ENCODE data around the gene BMP10. TPM values are rescaled to one million over a fixed set of nuclear protein-coding genes. Genes with fewer than 3 reads are reported as not detected.

The BMP10 gene
- total RNA-seq, 1 experiment from 2014 or later, result not detected

DNA sequence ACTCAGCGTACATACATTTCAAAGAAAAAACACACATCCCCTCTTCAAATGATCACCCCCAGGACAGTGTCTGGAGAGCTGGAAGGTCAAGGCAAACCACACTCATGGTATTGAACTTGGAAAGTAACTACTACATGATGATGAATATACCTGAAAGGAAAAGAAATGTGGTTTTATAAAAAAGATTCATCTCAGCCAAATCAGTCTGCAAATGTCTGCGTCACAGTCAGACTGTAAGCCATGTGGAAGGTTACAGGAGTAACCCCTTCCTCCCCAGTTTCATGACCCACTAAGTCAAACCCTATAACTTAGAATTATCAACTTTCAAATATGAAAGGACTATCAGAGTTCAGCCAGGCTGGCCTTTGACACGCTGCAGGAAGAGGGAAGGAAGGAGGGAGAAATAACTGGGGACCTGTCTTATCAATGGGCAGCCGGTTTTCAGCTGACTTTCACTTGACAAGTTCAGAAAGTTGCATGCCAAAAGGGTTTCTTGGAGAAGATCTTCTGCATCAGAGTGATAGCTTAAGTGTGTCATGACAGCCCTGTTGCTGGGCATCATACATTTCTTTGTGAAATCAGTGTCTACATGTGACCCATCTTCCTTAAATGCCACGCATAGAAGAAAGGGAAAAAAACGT, 7.0 kb upstream of the BMP10 start:
- Histone ChIP-seq H3K14ac (ENCODE audit: insufficient read depth, low read length) (no peak overlapping the region), H3K18ac (ENCODE audit: insufficient read length, low read depth, low read length) (no peak overlapping the region), H2BK20ac (ENCODE audit: low read depth, low read length, poor library complexity, severe bottlenecking) (no peak overlapping the region), H4K91ac (ENCODE audit: insufficient read length, low read depth, low read length) (no peak overlapping the region), H2BK12ac (ENCODE audit: insufficient read length, low read depth, low read length) (no peak overlapping the region), H2AFZ (ENCODE audit: low read length) (no peak overlapping the region), H3K4ac (ENCODE audit: low read depth, low read length) (no peak overlapping the region), H3K23me2 (ENCODE audit: insufficient read length, low read depth, low read length, poor library complexity, severe bottlenecking) (no peaks in the 10 kb centered on the region), H4K5ac (ENCODE audit: insufficient read length, low read depth, low read length) (no peak overlapping the region), H3K27ac (ENCODE audit: insufficient read length, low read depth, low read length) (no peak overlapping the region), H4K8ac (replicated peaks; ENCODE audit: insufficient read length, low read depth, low read length) (no peak overlapping the region), H3K4me1 (ENCODE audit: insufficient read depth, low read length) (no peaks in the 10 kb centered on the region), H2BK15ac (ENCODE audit: low read depth, low read length) (no peak overlapping the region), H3K4me2 (ENCODE audit: insufficient read depth, insufficient read length, low read length) (no peak overlapping the region), H3K79me1 (ENCODE audit: insufficient read depth, low read depth, low read length, poor library complexity, severe bottlenecking) (no peaks in the 10 kb centered on the region), H3K56ac (ENCODE audit: insufficient read length, low read depth, low read length) (no peak overlapping the region), H3K79me2 (ENCODE audit: insufficient read depth, low read length) (no peaks in the 10 kb centered on the region), H2BK120ac (ENCODE audit: low read depth, low read length, poor library complexity, severe bottlenecking) (no peak overlapping the region), H3K9me3 (ENCODE audit: control insufficient read depth, low read depth, low read length) (no peaks in the 10 kb centered on the region), H2AK5ac (ENCODE audit: insufficient read length, low read length) (no peak overlapping the region), H2BK5ac (ENCODE audit: insufficient read length, low read length) (no peak overlapping the region), H3K9ac (ENCODE audit: extremely low read depth, insufficient read length, low read length) (no peak overlapping the region), H4K20me1 (ENCODE audit: control insufficient read depth, insufficient read depth, insufficient read length) (no peaks in the 10 kb centered on the region), H3K27me3 (ENCODE audit: insufficient read depth, low read length) (no peaks in the 10 kb centered on the region), H3T11ph (ENCODE audit: low read length) (no peak overlapping the region), H3K23ac (ENCODE audit: insufficient read length, low read depth, low read length) (no peak overlapping the region)
- H3K36me3 Mint-ChIP-seq (ENCODE audit: insufficient read depth in 1 of 3, low read depth in 3 of 3), result no peaks in the 10 kb centered on the region
- no peaks in the 10 kb centered on the region; the same call in none of the 2 replicates for H3K27me3 Mint-ChIP-seq (ENCODE audit: low read depth)
- no peak overlapping the region for H3K27ac Mint-ChIP-seq
- no peaks in the 10 kb centered on the region for H3K4me1 Mint-ChIP-seq
- DNase-seq, result no peak
- WGBS (ENCODE audit: extremely low coverage, insufficient read length, low lambda C conversion rate), result no CpG with 5 or more reads among the region's 6 CpGs
- no peak overlapping the region for H3K4me3 Mint-ChIP-seq
- TF ChIP-seq, protein P1, sequence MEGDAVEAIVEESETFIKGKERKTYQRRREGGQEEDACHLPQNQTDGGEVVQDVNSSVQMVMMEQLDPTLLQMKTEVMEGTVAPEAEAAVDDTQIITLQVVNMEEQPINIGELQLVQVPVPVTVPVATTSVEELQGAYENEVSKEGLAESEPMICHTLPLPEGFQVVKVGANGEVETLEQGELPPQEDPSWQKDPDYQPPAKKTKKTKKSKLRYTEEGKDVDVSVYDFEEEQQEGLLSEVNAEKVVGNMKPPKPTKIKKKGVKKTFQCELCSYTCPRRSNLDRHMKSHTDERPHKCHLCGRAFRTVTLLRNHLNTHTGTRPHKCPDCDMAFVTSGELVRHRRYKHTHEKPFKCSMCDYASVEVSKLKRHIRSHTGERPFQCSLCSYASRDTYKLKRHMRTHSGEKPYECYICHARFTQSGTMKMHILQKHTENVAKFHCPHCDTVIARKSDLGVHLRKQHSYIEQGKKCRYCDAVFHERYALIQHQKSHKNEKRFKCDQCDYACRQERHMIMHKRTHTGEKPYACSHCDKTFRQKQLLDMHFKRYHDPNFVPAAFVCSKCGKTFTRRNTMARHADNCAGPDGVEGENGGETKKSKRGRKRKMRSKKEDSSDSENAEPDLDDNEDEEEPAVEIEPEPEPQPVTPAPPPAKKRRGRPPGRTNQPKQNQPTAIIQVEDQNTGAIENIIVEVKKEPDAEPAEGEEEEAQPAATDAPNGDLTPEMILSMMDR (conservative IDR thresholded peaks at IDR 0.05), result no peak
- H3K9me3 Mint-ChIP-seq, result no peaks in the 10 kb centered on the region

All from H9 (cell line).